ENCODE measurements around the gene SLC25A51. TPM values are rescaled to one million over a fixed set of nuclear protein-coding genes. Genes with fewer than 3 reads are reported as not detected.
A peak's percentile ranks its signal among the peaks of the same experiment; 100 is the strongest.

The SLC25A51 gene
- total and polyA plus RNA-seq, 11 donors = 8.6 to 27.6 (median 22.1) TPM

DNA sequence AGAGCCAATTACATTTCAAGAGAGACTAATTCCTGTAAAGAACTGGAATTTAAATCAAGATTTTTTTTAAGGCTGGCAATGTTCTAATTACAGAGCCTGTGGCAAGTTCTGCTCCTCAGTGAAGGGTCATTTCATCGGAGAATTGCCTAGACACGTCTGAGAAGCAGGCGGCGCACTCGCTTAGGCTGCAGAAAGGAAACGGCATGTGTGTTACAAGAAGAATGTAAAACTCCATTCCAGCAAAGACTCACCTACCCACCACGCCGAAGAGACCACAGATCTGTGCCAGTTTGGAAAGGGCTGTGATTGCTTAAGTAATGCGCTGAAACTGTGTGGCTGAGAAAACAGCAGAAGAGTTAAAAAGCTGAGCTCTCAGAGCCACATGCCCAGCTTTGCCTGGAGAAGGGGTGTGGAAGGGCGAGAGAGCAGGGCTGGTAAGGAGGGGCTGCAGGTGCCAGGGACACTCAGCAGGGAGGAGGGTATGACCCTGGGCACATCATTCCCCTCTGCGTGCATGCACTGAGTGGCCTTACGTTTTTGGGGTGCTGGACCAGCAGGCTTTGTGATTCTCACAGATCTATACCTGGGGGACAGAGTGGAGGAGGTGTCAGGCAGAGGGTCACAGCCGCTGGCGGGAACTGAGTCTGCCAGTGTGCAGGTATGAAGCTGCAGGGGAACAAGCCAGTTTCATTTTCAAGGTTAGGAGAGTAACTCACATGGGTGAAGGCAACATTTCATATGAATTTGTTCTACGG, 17.8 kb upstream of the SLC25A51 start:
- DNase-seq = no peak
- Histone ChIP-seq H3K36me3 (peaks cover 0 to 19% (median 4%) of the 10 kb centered on the region in 9 donors), H3K4me3 (no peak overlapping the region), H3K27ac (peak overlapping the region in 7 of 12 donors; percentile 23 to 74 (median 54)), H3K4me1 (peaks cover 0 to 41% (median 19%) of the 10 kb centered on the region in 12 donors), H3K27me3 (no peaks in the 10 kb centered on the region), H3K9me3 (no peaks in the 10 kb centered on the region)
- peak in 2 of 4 donors; percentile 4 for ATAC-seq
- TF ChIP-seq, protein P1, sequence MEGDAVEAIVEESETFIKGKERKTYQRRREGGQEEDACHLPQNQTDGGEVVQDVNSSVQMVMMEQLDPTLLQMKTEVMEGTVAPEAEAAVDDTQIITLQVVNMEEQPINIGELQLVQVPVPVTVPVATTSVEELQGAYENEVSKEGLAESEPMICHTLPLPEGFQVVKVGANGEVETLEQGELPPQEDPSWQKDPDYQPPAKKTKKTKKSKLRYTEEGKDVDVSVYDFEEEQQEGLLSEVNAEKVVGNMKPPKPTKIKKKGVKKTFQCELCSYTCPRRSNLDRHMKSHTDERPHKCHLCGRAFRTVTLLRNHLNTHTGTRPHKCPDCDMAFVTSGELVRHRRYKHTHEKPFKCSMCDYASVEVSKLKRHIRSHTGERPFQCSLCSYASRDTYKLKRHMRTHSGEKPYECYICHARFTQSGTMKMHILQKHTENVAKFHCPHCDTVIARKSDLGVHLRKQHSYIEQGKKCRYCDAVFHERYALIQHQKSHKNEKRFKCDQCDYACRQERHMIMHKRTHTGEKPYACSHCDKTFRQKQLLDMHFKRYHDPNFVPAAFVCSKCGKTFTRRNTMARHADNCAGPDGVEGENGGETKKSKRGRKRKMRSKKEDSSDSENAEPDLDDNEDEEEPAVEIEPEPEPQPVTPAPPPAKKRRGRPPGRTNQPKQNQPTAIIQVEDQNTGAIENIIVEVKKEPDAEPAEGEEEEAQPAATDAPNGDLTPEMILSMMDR (IDR thresholded peaks at IDR 0.05) = no peak
- no peak for TF ChIP-seq POLR2A (IDR thresholded peaks at IDR 0.05)
- 79 to 87% (median 80%) methylated on average over 15 of the region's 15 CpGs for WGBS, 4 donors
- intact Hi-C loops (cut with DNase I) = loop anchor here in 4 of 10 donors (5.0 to 10.0 kb wide), 5 partner anchors 41 to 146 kb away; partner anchors contain the start of gene SHB (in 1 of the 4)

DNA sequence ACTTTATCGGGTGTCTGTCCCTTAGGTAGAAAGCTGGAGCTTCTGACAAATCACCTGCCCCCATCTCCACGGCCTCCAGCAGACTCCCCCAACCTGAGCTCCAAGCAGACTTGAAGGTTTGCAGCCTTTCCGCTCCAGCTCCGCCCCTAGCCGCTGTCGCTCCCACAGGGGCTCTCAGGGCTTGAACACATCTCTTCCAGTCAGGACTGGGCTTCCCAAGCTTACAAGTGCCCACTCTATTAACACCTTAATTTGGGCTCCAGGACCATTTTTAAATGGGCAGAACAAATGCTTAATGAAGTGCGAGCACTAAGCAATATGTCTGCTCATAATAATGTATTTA, 17.2 kb upstream of the SLC25A51 start:
- peaks cover 0 to 47% (median 23%) of the 10 kb centered on the region in 12 donors for H3K4me1 ChIP-seq
- 91 to 96% (median 93%) methylated on average over 7 of the region's 7 CpGs for WGBS, 4 donors
- no peak for DNase-seq
- peaks cover 0 to 19% (median 4%) of the 10 kb centered on the region in 9 donors for H3K36me3 ChIP-seq
- no peak for ATAC-seq
- H3K9me3 ChIP-seq = no peaks in the 10 kb centered on the region
- TF ChIP-seq, protein P1 (IDR thresholded peaks at IDR 0.05) = no peak
- TF ChIP-seq POLR2A (IDR thresholded peaks at IDR 0.05) = no peak
- no peak overlapping the region for H3K4me3 ChIP-seq
- H3K27me3 ChIP-seq = no peaks in the 10 kb centered on the region
- no peak overlapping the region for H3K27ac ChIP-seq
- intact Hi-C loops (cut with DNase I) = loop anchor here in 4 of 10 donors (5.0 to 10.0 kb wide), 5 partner anchors 41 to 146 kb away; partner anchors contain the start of gene SHB (in 1 of the 4)

DNA sequence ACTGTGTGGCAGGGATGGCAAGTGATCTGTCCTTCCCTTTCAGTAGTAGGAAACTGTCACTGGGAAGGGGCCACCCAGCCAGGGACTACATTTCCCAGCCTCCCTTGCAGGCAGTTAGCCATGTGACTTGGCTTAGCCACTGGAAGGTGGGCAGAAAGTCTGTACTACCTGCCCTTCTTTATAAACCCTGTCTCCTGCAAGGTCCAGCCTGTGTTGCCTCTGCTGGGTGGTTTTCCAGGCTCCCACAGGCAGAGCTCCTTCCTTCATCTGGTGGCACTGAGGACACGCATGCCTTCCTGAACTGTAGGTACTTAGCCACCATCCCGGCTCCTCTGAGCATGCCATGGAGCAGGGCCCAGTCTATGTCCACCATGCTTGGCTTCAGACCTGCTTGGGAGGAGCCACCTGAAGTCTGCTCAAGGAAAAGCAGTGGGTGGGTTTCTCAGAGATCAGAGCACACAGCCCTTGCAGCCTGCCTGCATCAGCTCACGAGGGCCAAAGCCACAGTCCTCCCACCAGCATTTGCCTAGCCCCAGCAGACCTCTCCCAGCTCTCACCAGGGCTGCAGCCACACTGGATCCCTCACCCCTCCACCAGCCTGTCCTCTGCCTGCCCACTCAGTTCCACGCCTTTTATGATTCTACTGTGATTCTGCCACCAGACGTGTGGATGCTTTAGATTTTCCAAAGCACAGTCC, 16.7 kb upstream of the SLC25A51 start:
- H3K9me3 ChIP-seq = no peaks in the 10 kb centered on the region
- no peaks in the 10 kb centered on the region for H3K27me3 ChIP-seq
- H3K36me3 ChIP-seq = peaks cover 0 to 19% (median 4%) of the 10 kb centered on the region in 9 donors
- peaks cover 0 to 52% (median 26%) of the 10 kb centered on the region in 12 donors for H3K4me1 ChIP-seq
- DNase-seq = no peak
- no peak overlapping the region for H3K4me3 ChIP-seq
- no peak for ATAC-seq
- whole genome bisulfite sequencing, 4 donors = 93 to 98% (median 97%) methylated on average over 4 to 5 of the region's 5 CpGs
- intact Hi-C loops (cut with DNase I) = loop anchor here in 4 of 10 donors (5.0 to 10.0 kb wide), 5 partner anchors 42 to 147 kb away; partner anchors contain the start of gene SHB (in 1 of the 4)
- H3K27ac ChIP-seq = no peak overlapping the region
- TF ChIP-seq, protein P1 (IDR thresholded peaks at IDR 0.05) = no peak
- TF ChIP-seq POLR2A (IDR thresholded peaks at IDR 0.05) = no peak

DNA sequence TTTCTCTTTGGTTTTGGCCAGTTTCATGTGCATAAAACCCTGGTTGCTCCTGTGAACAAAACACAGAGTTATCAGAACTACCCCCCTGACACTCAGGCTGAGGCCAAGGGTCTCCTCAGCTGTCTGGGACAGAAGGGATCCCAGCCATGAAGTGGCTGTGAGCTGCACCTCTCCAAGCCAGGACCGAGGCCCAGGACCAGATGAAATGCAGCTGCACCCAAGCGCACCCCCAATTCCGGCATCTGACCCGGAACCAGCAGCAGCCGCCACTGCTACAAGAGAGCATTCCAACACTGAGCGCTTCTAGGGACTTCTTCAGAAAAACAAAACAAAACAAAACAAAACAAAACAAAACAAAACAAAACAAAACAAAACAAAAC, 16.0 kb upstream of the SLC25A51 start:
- H3K27ac ChIP-seq = no peak overlapping the region
- H3K4me1 ChIP-seq = peaks cover 0 to 52% (median 31%) of the 10 kb centered on the region in 12 donors
- WGBS, 4 donors = 90 to 96% (median 92%) methylated on average over 6 of the region's 6 CpGs
- DNase-seq (no peak), ATAC-seq (no peak)
- H3K4me3 ChIP-seq = no peak overlapping the region
- intact Hi-C loops (cut with DNase I) = loop anchor here in 9 of 10 donors (5.0 to 10.0 kb wide), 15 partner anchors 32 to 755 kb away; partner anchors contain the start of genes SHB (in 6 of the 9) and ALDH1B1 (in 3 of the 9)
- no peaks in the 10 kb centered on the region for H3K27me3 ChIP-seq
- no peaks in the 10 kb centered on the region for H3K9me3 ChIP-seq
- H3K36me3 ChIP-seq = peaks cover 0 to 19% (median 4%) of the 10 kb centered on the region in 9 donors
- TF ChIP-seq, protein P1 (IDR thresholded peaks at IDR 0.05) = no peak
- no peak for TF ChIP-seq POLR2A (IDR thresholded peaks at IDR 0.05)

All from heart left ventricle (tissue), 16 donors.